Measurements from ENCODE around the gene NRN1L.
"Not testable (repeated sequence)": the region's sequence is repeated elsewhere in the genome, so short reads cannot be mapped to it uniquely, and the experiment has no call there.

NRN1L gene

GRCh38 chr16:67884684-67885083 is at the start of gene NRN1L:
Gene NRN1L, plus strand, starts transcription at chr16:67884885. Its CDS starts 19 bp downstream, at chr16:67884904.
- DNase-seq (ENCODE audit: low spot score) = peak; percentile 99

- not testable (repeated sequence) for DNase-seq (ENCODE audit: low spot score)
These were observed 47.5 kb upstream of the NRN1L start for GRCh38 chr16:67837190-67837589.

GRCh38 chr16:67837811-67838210 is 46.9 kb upstream of the NRN1L start:
- DNase-seq (ENCODE audit: low spot score) = no peak

GRCh38 chr16:67841198-67841815 is 43.4 kb upstream of the NRN1L start:
- no peak for DNase-seq (ENCODE audit: low spot score)

- peak; percentile 95 for DNase-seq (ENCODE audit: low spot score)
These were observed 42.7 kb upstream of the NRN1L start, which contains the start of gene THAP11 for GRCh38 chr16:67841816-67842508. Gene THAP11, plus strand, starts transcription at chr16:67842320. Its CDS starts 235 bp downstream, at chr16:67842555.

GRCh38 chr16:67842509-67843342 is 42.0 kb upstream of the NRN1L start:
- peak; percentile 25 for DNase-seq (ENCODE audit: low spot score)

GRCh38 chr16:67843343-67843765 is 41.3 kb upstream of the NRN1L start:
- peak; percentile 21 for DNase-seq (ENCODE audit: low spot score)

GRCh38 chr16:67844497-67844896 is 40.2 kb upstream of the NRN1L start:
- DNase-seq (ENCODE audit: low spot score) = peak; percentile 39

GRCh38 chr16:67845291-67846062 is 39.2 kb upstream of the NRN1L start:
- DNase-seq (ENCODE audit: low spot score) = no peak

- no peak for DNase-seq (ENCODE audit: low spot score)
These were observed 38.7 kb upstream of the NRN1L start for GRCh38 chr16:67846063-67846319.

GRCh38 chr16:67846320-67847063 is 38.2 kb upstream of the NRN1L start, which contains the start of gene NUTF2:
Gene NUTF2, plus strand, starts transcription at chr16:67846933. Its CDS starts 18,198 bp downstream, at chr16:67865131.
- DNase-seq (ENCODE audit: low spot score) = peak; percentile 91

GRCh38 chr16:67847064-67847861 is 37.4 kb upstream of the NRN1L start, which contains the start of gene CENPT:
Gene CENPT, minus strand, starts transcription at chr16:67847693. Its CDS starts 13,834 bp downstream, at chr16:67833859.
- DNase-seq (ENCODE audit: low spot score) = peak; percentile 58

- DNase-seq (ENCODE audit: low spot score) = no peak
These were observed 36.6 kb upstream of the NRN1L start for GRCh38 chr16:67848118-67848517.

GRCh38 chr16:67853670-67854069 is 31.0 kb upstream of the NRN1L start:
- DNase-seq (ENCODE audit: low spot score) = no peak

GRCh38 chr16:67855789-67856188 is 28.9 kb upstream of the NRN1L start:
- DNase-seq (ENCODE audit: low spot score) = no peak

GRCh38 chr16:67856927-67857546 is 27.6 kb upstream of the NRN1L start:
- DNase-seq (ENCODE audit: low spot score) = no peak

GRCh38 chr16:67857547-67858233 is 27.0 kb upstream of the NRN1L start:
- peak; percentile 98 for DNase-seq (ENCODE audit: low spot score)

GRCh38 chr16:67858500-67858899 is 26.2 kb upstream of the NRN1L start:
- DNase-seq (ENCODE audit: low spot score) = no peak

Measured in AG08395 (cell line).